T-helper 2 cell treated with Interferon-gamma antibody and Interleukin-4, amounts not matched to agents 100 ng/mL and 5 ng/mL, for 36 hours (primary cell): ENCODE data around the gene OR51E1. TPM values are rescaled to one million over a fixed set of nuclear protein-coding genes. Genes with fewer than 3 reads are reported as not detected.

Experiments used
- intact Hi-C: fragments of 100-400 bp; cut with micrococcal nuclease; formaldehyde crosslinking; loops from one replicate; pipeline ENCODE4 v1.15.1; 2023
- total RNA-seq: library from RNA; stranded (reverse); gene quantifications from 2 replicates; pipeline ENCODE4 v1.2.3, GENCODE V29; 2022

The OR51E1 gene
- total RNA-seq, 1 donor from 2014 or later = not detected

GRCh38 chr11:4647766-4648165 lies 4.0 kb downstream of the OR51E1 start:
- intact Hi-C loops = no loop called here

DNA sequence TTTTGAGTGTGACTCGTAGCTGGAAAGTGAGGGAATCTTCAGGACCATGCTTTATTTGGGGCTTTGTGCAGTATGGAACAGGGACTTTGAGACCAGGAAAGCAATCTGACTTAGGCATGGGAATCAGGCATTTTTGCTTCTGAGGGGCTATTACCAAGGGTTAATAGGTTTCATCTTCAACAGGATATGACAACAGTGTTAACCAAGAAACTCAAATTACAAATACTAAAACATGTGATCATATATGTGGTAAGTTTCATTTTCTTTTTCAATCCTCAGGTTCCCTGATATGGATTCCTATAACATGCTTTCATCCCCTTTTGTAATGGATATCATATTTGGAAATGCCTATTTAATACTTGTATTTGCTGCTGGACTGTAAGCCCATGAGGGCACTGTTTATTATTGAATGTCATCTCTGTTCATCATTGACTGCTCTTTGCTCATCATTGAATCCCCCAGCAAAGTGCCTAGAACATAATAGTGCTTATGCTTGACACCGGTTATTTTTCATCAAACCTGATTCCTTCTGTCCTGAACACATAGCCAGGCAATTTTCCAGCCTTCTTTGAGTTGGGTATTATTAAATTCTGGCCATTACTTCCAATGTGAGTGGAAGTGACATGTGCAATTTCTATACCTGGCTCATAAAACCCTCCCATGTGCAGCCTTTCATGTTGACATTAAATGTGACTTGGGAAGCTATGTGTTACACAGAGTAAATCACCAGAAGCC lies 11.0 kb downstream of the OR51E1 start:
- intact Hi-C loops = no loop called here

DNA sequence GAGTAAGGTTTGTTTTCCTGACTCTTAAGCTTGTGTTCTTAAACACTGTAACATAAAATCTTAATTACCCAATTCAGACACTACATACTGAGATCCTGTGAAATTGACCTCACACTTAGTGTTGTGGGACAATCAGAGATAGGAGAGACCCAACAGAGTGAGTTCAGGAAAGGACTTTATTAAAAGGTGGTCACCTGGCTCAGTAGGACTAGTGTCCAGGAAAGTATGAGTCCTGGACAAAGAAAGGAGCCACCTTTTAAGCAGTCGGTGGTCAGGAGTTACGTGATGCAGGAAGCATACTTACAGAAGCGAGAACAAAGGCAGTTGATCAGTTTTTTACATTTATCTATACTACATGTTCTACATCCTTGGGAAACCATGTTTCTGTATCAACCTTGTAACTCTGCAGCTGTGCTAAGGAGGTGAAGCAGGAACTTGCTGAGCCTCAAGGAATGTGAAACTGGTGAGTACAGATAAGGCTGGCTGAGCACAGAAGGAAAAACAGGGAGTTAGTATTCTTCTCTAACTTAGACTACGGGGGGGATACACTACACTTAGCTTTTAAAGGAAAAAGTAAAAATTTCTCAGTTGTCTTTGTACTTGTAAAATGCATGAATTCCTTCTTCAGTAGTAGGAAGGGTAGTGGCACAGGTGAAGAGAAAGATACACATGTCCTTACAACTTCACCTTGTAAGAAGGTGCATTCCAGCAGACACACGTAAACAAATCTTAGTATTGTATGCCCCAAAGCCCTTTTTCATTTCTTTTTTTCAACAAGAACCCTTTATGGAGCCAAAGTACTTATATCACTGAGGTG lies 15.1 kb downstream of the OR51E1 start:
- intact Hi-C loops = no loop called here

GRCh38 chr11:4662876-4663275 lies 19.1 kb downstream of the OR51E1 start:
- intact Hi-C loops = no loop called here

GRCh38 chr11:4664183-4664582 lies 20.4 kb downstream of the OR51E1 start:
- intact Hi-C loops = no loop called here

GRCh38 chr11:4664786-4665185 lies 21.0 kb downstream of the OR51E1 start:
- intact Hi-C loops = no loop called here

GRCh38 chr11:4665424-4665823 lies 21.6 kb downstream of the OR51E1 start:
- intact Hi-C loops = no loop called here

DNA sequence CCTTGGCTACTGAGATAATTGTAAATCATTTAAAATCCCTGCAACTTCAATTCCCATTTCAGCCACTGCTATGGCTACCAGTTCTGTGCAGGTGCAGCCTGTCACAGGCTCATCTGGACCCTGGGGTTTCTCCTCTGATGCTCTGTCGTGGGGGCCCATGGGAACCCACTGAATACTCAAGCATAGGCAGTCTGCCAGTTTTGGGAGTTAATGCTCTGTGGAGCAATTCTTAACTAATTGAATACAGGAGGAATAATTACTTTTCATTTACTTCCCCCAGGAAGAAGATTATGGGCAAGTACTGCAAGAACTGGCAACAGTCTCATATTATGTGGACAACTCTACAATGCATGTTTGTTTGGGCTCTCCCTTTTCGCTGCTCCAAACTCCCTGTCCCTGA lies 28.0 kb downstream of the OR51E1 start:
- intact Hi-C loops = no loop called here

GRCh38 chr11:4672470-4672869 lies 28.7 kb downstream of the OR51E1 start:
- intact Hi-C loops = no loop called here

GRCh38 chr11:4673781-4674180 lies 30.0 kb downstream of the OR51E1 start:
- intact Hi-C loops = no loop called here

- intact Hi-C loops = no loop called here
Measured at GRCh38 chr11:4677948-4678347, 34.2 kb downstream of the OR51E1 start.

- intact Hi-C loops = no loop called here
Measured at GRCh38 chr11:4680341-4680740, 36.6 kb downstream of the OR51E1 start.

GRCh38 chr11:4682623-4683419 lies 39.0 kb downstream of the OR51E1 start:
- intact Hi-C loops = no loop called here

DNA sequence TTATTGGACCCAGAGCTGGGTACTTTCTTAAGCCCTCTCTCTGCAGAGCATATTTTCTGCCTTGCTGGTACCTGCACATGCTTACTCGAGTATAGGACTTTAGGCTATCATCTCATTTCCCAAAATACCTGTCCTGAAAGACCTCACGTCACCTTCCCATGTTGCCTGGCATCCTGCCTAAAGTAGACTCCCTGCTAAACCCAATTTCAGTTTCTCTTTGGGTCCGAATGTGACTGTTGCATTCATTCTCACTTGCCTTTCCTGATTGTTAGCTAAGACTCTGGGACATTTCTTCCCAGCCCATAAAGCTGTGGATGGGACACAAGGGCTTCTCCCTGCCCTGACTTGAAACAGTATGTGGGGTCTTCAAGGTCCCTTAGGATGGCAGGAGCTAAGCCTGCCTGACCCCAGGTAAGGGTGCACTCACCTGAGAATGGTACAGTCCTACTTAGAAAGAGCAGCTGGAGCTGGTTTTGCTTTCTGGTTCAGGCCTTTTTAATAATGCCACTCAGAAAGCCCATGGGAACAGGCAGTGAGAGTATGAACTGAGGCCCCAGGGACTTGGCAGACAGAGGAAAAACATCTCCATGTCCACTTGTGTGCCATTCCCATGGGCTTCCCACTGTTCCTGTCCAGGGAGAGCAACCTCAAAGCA lies 41.0 kb downstream of the OR51E1 start:
- intact Hi-C loops = no loop called here

DNA sequence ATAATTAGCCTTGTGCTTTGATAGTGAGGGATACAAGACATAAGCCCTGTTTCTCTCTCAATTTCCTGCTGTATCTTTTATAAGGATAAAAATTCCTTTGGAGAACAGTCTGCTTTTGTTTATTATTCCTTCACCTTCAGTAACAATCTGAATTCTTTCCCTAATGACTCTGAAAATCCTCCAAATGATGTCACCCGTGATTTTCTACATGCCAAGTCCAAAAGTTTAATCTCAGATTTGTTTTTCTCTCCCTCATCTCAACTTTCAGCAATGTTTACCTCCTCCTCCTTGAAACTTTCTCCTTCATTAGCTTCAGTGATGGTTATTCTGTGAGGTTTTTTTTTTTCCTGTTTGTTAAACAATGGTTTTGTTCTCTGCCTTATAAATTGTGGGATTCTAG lies 51.7 kb downstream of the OR51E1 start:
- intact Hi-C loops = no loop called here

GRCh38 chr11:4697585-4697984 lies 53.8 kb downstream of the OR51E1 start, which contains the start of gene OR51E2:
Gene OR51E2 (minus strand): TSS chr11:4697853. CDS start chr11:4682711, 15,142 bp downstream.
- intact Hi-C loops = no loop called here

- intact Hi-C loops = no loop called here
Measured at GRCh38 chr11:4699697-4700435, 56.1 kb downstream of the OR51E1 start.

DNA sequence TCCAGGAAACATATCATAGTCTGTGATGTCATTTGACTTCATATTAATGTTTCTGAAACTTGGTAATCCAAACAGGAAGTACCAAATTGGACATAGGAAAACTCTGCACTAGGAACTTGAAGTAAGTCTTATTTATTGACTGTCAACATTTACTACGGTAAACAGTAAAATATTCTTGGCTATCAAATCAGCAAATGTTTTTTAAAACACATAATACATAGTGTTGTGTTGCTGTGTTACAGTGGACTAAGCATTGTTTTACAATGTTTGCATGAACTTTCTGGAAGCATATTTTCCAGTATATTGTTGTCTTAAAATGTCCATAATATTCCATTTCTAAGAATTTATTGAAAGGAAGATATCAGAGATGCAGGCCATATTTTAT lies 56.6 kb downstream of the OR51E1 start:
- intact Hi-C loops = no loop called here

GRCh38 chr11:4704054-4704789 lies 60.4 kb downstream of the OR51E1 start, which contains the start of gene MMP26:
Gene MMP26 (plus strand): TSS chr11:4704784.
- intact Hi-C loops = no loop called here

DNA sequence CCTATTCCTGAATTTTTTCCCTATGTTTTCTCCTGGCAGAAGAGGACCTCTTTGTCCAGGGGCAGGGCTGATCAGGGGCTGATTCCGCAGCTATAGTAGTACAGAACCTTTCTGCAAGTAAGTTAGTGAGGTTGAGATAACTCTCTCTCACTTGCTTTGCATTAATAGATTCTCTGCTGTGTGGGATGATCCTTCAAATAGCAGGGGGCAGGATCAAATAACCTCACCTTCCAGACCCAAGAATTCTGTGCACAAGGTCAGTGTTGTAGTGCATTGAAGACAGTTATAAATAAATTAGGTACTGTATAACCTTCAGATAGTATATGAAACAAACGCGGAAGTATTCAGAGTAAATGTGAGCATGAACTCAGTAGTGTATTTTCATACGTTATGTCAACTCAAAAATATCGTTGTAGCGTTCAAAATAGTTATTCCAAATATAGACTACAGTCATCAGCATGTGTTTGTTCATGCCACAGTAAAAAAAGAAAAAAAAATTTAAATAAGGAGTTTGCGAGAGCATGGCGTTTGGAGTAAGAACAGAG lies 61.1 kb downstream of the OR51E1 start:
- intact Hi-C loops = no loop called here
